Progenitor cell of endocrine pancreas (in vitro differentiated cells): Measurements from ENCODE around the gene PECR. TPM values are rescaled to one million over a fixed set of nuclear protein-coding genes. Genes with fewer than 3 reads are reported as not detected.
A peak's percentile ranks its signal among the peaks of the same experiment; 100 is the strongest.

Source experiments
- DNase-seq: peaks from one replicate; pipeline ENCODE4 v3.0.0; 2021; ENCODE audit warnings: low spot score; ENCODE audit not compliant: unreplicated experiment
- H3K27ac Mint-ChIP-seq: 2 replicates; pipeline ENCODE4 v1.8.0; 2021; ENCODE audit warnings: mild to moderate bottlenecking, moderate library complexity, mixed read lengths
- H3K27me3 Mint-ChIP-seq: 2 replicates; pipeline ENCODE4 v1.8.0; 2021; ENCODE audit warnings: mixed read lengths
- H3K36me3 Mint-ChIP-seq: 2 replicates; pipeline ENCODE4 v1.8.0; 2022; ENCODE audit warnings: mixed read lengths; ENCODE audit not compliant: insufficient read depth
- H3K4me1 Mint-ChIP-seq: 2 replicates; pipeline ENCODE4 v1.8.0; 2021; ENCODE audit warnings: low read depth, mixed read lengths
- H3K4me3 Mint-ChIP-seq: 2 replicates; pipeline ENCODE4 v1.8.0; 2021; ENCODE audit warnings: low read depth, mild to moderate bottlenecking, moderate library complexity, mixed read lengths
- H3K9me3 Mint-ChIP-seq: 2 replicates; pipeline ENCODE4 v1.8.0; 2021; ENCODE audit warnings: low read depth, mixed read lengths
- CTCF ChIP-seq: fragments of 200-600 bp; sonication (generic); IDR thresholded peaks from one replicate; pipeline ENCODE4 v1.5.0; 2021; ENCODE audit warnings: antibody characterized with exemption, mild to moderate bottlenecking; ENCODE audit not compliant: unreplicated experiment
- long read RNA-seq: library from polyadenylated mRNA; unstranded; transcript quantifications from one replicate; pipeline ENCODE4 v2.0.0, GENCODE V29; 2020
- total RNA-seq: library from RNA; stranded (reverse); gene quantifications from 2 replicates; pipeline ENCODE4 v1.2.1, GENCODE V29; 2021

PECR gene
- 14.2 and 14.8 TPM in 2 replicates for total RNA-seq
- long read RNA-seq, transcript PECR-201 (8 exons, 1,853 nt) = major isoform, 22 of 29 reads
- long read RNA-seq, partial matches to known transcripts = 2 of 29 reads
- long read RNA-seq, other reads (novel, unspliced or antisense) = 5 of 29 reads

DNA sequence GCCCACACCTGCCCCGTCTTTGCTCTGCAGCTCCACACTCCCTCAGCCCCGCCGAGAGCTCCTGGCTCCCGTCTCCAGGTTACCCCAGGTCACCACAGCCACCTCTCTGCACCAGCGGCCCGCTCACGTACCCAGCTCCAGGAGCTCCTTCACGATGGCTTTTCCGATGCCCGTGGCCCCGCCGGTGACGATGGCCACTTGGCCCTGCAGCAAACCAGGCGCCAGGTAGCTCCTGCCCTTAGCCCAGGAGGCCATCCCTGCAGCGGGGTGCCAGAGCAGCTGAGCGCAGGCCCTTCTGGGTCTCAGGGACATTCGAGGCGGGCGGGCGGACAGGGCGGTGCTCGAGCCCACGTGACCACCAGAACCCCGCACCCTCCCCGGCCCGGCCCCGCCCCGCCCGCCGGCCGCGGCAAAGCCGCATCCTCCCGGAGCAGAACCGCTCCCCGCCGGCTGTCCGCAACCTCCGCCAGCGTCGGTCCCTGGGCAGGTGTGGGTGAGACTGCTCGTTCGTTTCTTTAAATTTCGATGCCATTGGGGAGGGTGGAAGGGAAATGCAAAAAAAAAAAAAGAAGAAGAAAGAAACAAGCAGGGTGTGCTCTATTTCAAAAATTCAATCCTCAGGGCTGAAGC lies at the start of gene PECR, which contains the start of gene TMEM169:
Gene PECR, minus strand, starts transcription at position 323 of the 630 bp plus-strand sequence. Its CDS starts 68 bp downstream, at position 255.
Gene TMEM169, plus strand, starts transcription at position 433 of the 630 bp plus-strand sequence. CDS start 14,045 bp downstream, outside the sequence.
- Mint-ChIP-seq H3K4me3 (peak within 1 kb of the TSS; percentile 78), H3K27ac (peak within 1 kb of the TSS; percentile 95), H3K4me1 (peaks cover 31% of the 10 kb centered on the region), H3K9me3 (no peaks in the 10 kb centered on the region), H3K27me3 (peaks cover 13% of the 10 kb centered on the region), H3K36me3 (no peaks in the 10 kb centered on the region)
- TF ChIP-seq CTCF = no peak
- DNase-seq = peak; percentile 68

DNA sequence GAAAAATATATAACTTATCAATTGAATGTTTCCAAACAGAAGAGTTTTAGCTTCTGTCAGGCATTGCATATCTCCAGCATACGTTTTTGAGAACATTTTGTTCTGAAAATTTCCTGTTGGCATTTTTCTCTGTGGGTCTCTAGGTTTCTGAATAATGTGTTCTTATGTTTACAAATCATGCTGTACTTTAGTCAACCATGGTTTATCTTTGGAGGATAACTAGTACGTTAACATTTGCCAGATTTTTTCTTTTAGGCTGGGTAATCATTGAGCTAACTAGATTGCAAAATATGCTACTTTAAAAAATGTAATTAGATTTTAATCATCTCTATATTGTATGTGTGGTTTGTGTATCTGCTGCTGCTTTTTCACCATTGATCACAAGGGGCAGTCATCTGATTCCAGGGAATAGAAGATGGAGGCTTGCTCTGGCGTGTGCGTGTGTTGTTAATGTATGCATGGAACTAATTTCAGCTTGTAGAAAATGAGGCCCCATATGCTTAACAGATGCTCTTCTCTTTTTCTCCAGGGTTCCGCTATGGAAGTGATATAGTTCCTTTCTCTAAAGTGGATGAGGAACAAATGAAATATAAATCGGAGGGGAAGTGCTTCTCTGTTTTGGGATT lies 48.9 kb upstream of the PECR start:
- H3K27me3 Mint-ChIP-seq = no peaks in the 10 kb centered on the region
- no peaks in the 10 kb centered on the region for H3K9me3 Mint-ChIP-seq
- peaks cover 50% of the 10 kb centered on the region for H3K36me3 Mint-ChIP-seq

GRCh38 chr2:216126943-216127342 lies 45.3 kb upstream of the PECR start:
- no peaks in the 10 kb centered on the region for H3K9me3 Mint-ChIP-seq
- peak overlapping the region; percentile 4 for H3K27ac Mint-ChIP-seq
- H3K4me3 Mint-ChIP-seq = no peak overlapping the region
- no peak for TF ChIP-seq CTCF
- DNase-seq = no peak
- H3K4me1 Mint-ChIP-seq = peaks cover 5% of the 10 kb centered on the region
- no peaks in the 10 kb centered on the region for H3K27me3 Mint-ChIP-seq
- peaks cover 38% of the 10 kb centered on the region for H3K36me3 Mint-ChIP-seq

More for the DNA sequence above, 48.9 kb upstream of the PECR start:
- TF ChIP-seq CTCF = no peak
- no peak for DNase-seq
- no peak overlapping the region for H3K4me3 Mint-ChIP-seq
- peaks cover 10% of the 10 kb centered on the region for H3K4me1 Mint-ChIP-seq
- peak overlapping the region; percentile 68 for H3K27ac Mint-ChIP-seq

- no peak overlapping the region for H3K4me3 Mint-ChIP-seq
- TF ChIP-seq CTCF = no peak
- no peaks in the 10 kb centered on the region for H3K9me3 Mint-ChIP-seq
- H3K36me3 Mint-ChIP-seq = peaks cover 45% of the 10 kb centered on the region
- DNase-seq = no peak
- no peaks in the 10 kb centered on the region for H3K27me3 Mint-ChIP-seq
- peaks cover 8% of the 10 kb centered on the region for H3K4me1 Mint-ChIP-seq
- H3K27ac Mint-ChIP-seq = no peak overlapping the region
These were observed 39.6 kb upstream of the PECR start for GRCh38 chr2:216121255-216121654.

GRCh38 chr2:216119986-216120385 lies 38.4 kb upstream of the PECR start:
- Mint-ChIP-seq H3K4me3 (no peak overlapping the region), H3K36me3 (peaks cover 46% of the 10 kb centered on the region), H3K27ac (peak overlapping the region; percentile 49), H3K27me3 (no peaks in the 10 kb centered on the region), H3K4me1 (peaks cover 15% of the 10 kb centered on the region), H3K9me3 (no peaks in the 10 kb centered on the region)
- no peak for TF ChIP-seq CTCF
- DNase-seq = no peak
